ENCODE measurements around the gene C1orf87.

GRCh38 chr1:60055336-60055735, 18.2 kb downstream of the C1orf87 start:
- TF ChIP-seq ZNF274 (IDR thresholded peaks at IDR 0.05; ENCODE audit: low read depth, low read length) (no peak), SUZ12 (IDR thresholded peaks at IDR 0.05; ENCODE audit: extremely low read depth, insufficient read depth, insufficient read length) (no peak)
